Measurements from ENCODE around the gene METTL15. TPM values are rescaled to one million over a fixed set of nuclear protein-coding genes. Genes with fewer than 3 reads are reported as not detected.
"Not testable (repeated sequence)": the region's sequence is repeated elsewhere in the genome, so short reads cannot be mapped to it uniquely, and the experiment has no call there.

METTL15 gene, protein sequence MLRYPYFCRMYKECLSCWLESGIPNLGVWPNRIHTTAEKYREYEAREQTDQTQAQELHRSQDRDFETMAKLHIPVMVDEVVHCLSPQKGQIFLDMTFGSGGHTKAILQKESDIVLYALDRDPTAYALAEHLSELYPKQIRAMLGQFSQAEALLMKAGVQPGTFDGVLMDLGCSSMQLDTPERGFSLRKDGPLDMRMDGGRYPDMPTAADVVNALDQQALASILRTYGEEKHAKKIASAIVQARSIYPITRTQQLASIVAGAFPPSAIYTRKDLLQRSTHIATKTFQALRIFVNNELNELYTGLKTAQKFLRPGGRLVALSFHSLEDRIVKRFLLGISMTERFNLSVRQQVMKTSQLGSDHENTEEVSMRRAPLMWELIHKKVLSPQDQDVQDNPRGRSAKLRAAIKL
- total RNA-seq = 7.7 TPM
- long read RNA-seq, partial matches to known transcripts = 1 of 6 reads
- long read RNA-seq, other reads (novel, unspliced or antisense) = 5 of 6 reads

GRCh38 chr11:28107750-28108618 is at the start of gene METTL15, which contains the start of gene KIF18A:
Gene METTL15 (plus strand): TSS chr11:28108388. CDS start chr11:28113335, 4,947 bp downstream.
Gene KIF18A (minus strand): TSS chr11:28108156. CDS start chr11:28097947, 10,209 bp downstream.
- DNase-seq (ENCODE audit: low spot score) = peak; percentile 100

DNA sequence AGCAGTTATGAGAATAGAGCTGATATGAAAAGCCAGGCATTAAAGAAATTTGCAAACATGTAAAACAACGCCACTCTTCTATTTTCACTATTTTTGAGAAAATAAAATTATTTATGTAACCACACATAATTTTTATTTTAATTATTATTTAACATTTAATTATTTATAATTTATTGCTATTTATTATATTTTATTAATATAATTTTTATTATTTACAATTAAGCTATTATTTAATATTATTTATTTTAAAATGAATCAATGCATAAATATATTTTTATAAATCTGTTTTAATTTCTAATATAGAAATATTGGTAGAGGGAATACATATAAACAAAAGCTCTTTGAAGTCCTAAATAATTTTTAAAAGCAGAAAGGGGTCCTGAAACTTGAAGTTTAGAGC is 36.9 kb upstream of the METTL15 start:
- DNase-seq (ENCODE audit: low spot score) = no peak

DNA sequence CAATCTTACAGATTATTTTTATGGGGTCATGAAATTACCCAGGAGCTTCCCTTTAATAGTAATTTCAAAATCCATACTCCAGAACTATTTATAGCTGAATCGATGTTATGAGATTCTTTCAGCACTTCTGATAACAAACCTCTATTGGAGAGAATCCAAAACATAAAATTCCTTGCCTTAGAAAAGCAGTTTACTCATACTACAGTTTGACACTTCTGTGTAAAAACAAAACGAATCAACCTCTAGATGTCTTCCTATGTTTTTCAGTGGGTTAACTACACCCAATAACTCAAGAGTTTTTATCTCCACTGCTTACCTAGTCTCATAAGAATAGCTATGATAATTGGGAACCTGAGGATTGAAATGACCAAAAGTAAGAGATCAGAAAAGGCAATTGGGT is 35.9 kb upstream of the METTL15 start:
- DNase-seq (ENCODE audit: low spot score) = no peak

DNA sequence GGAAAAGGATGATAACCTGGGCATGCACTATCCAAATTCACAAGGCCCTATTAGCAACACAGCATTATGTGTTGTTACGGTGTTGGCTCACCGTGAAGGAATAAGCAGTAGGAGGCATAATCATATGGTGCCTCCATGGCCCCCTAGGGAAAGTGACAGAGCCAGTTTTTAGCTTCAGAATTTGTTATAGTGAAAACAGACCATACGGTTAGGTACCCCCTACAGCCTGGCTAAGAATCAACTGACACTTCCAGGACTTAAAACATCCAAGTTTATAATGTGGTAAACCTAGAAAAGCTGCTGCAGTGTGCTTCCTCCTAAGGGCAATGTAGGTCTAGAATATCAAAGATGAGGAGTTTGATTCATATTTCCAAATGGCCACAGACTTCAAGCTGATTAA is 30.7 kb upstream of the METTL15 start:
- DNase-seq (ENCODE audit: low spot score) = no peak

DNA sequence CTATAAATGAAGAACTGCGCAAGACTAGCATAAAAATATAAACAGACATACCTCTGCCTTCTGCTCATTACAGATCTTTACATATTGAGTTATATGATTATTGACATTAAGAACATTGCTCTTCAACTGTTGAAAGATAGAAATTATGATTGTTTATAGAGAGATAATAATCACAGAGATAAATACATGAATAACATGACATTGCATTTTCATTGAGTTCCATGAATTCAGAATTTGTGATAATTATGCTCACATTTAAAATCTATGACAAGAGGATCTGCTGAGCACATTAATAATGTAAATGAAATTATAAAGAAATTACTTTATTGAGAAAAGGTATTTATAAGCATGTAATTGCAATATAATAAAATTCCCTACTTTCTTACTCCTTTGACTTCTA is 25.1 kb upstream of the METTL15 start:
- DNase-seq (ENCODE audit: low spot score) = no peak

DNA sequence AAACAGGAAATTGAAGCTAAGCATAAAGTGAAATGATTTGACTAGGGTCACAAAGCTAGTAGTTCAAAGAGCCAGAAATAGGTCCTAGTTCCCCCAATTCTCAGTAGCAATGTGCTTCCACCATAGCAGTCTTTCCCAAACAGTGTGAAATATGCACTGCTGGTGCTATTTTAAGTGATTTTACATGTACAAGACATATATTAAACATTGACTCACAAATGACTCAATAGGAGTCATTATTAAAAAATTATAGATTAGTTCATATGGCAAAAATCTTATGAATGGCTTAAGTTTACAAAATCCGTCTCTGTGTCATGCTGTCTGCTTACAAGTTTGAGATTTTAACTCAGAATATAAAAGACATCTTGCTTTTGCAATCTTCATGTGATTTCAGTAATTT is 21.6 kb upstream of the METTL15 start:
- DNase-seq (ENCODE audit: low spot score) = no peak

- not testable (repeated sequence) for DNase-seq (ENCODE audit: low spot score)
These were observed 21.0 kb upstream of the METTL15 start for GRCh38 chr11:28087192-28087591.

GRCh38 chr11:28087693-28088092 is 20.5 kb upstream of the METTL15 start:
- not testable (repeated sequence) for DNase-seq (ENCODE audit: low spot score)

DNA sequence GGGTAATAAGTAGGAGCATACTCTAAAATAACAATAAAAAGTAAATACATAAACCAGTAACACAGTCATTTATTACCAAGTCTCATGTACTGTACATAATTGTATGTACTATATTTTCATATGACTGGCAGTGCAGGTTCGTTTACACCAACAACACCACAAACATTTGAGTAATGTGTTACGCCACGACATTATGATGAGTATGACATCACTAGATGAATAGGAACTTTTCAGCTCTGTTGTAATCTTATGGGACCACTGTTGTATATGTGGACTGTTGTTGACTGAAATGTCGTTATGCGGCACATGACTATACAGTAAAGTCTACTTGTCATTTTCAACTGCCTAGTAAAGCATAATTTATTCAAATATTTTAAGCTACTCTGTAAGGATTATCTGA is 18.8 kb upstream of the METTL15 start:
- no peak for DNase-seq (ENCODE audit: low spot score)

- no peak for DNase-seq (ENCODE audit: low spot score)
These were observed 18.0 kb upstream of the METTL15 start for GRCh38 chr11:28090052-28090749.

GRCh38 chr11:28092786-28093185 is 15.4 kb upstream of the METTL15 start:
- DNase-seq (ENCODE audit: low spot score) = no peak

GRCh38 chr11:28098257-28098656 is 9.9 kb upstream of the METTL15 start:
- no peak for DNase-seq (ENCODE audit: low spot score)

DNA sequence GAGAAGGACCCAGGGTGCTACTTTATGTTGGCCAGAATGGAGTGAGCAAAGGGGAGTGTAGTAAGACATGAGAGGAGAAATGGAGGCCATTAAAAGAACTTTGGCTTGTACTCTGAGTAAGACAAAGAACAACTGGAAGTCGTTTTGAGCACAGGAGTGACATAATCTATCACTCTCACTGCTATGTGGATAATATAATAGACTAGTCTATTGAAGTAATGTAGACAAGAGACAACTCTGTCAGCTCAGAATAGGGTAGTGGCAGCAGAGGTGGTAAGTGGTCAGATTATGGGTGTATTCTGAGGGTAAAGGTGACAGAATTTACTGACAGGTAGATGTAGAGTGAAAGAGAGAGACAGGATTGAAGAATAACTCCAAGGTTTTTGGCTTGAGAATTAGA is 8.5 kb upstream of the METTL15 start:
- DNase-seq (ENCODE audit: low spot score) = no peak

GRCh38 chr11:28100665-28101064 is 7.5 kb upstream of the METTL15 start:
- no peak for DNase-seq (ENCODE audit: low spot score)

GRCh38 chr11:28102300-28102699 is 5.9 kb upstream of the METTL15 start:
- DNase-seq (ENCODE audit: low spot score) = not testable (repeated sequence)

DNA sequence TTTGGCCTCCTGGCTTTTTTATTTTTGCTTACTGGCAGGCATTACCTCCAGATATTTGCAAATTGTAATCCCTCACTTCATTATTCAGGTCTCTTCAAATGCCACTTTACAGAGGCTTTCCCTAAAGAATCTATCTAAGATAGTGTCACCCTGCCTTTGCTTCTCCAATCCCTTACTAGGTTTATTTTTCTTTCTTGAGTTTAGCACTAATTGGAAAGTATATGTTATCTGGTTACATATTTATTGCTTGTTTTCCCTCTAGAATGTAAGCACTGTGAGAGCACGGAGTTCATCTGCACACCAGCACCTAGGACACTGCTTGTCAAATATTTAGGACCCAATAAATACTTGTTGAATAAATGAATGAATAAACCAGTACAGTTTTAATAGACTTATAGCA is 3.8 kb upstream of the METTL15 start:
- DNase-seq (ENCODE audit: low spot score) = no peak

DNA sequence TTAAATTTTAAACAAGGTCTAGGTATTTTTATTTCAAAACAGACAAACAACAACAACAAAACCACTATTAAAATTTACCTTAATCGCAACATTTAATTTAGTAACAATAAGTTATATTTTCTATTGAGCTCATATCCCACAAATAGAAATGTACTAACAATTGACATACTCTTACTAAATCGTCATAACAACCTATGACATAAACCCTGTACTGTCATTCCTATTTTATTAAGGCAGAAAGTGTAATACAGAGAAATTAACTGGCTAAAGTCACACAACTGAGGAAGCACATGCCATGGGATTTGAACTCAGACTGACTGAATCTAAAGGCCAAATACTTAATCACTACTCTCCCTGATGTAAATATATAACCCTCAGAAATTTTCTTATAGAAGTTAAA is 3.2 kb upstream of the METTL15 start:
- DNase-seq (ENCODE audit: low spot score) = no peak

DNA sequence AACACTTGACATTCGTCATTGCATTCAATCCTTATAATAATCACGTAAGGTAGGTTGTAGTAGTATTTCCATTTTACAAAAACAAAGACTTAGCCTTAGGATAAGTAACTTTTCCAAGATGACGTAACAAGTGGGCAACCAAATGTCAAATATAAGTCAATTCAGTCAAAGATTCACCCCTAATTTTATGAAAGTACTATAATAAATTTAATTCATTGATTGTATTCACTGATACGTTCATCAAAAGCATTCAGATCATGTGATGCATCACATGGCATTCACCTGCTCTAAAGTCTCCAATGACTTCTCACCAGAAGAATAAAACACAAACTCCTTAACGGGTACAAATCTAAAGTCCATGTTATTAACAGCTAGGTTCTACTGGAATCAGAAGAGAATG is 2.3 kb upstream of the METTL15 start:
- DNase-seq (ENCODE audit: low spot score) = no peak

- no peak for DNase-seq (ENCODE audit: low spot score)
These were observed 1.7 kb upstream of the METTL15 start for GRCh38 chr11:28106353-28107043.

GRCh38 chr11:28107191-28107749 is 918 bp upstream of the METTL15 start:
- no peak for DNase-seq (ENCODE audit: low spot score)
